Activated naive CD4-positive, alpha-beta T cell treated with anti-CD3 and anti-CD28 coated beads, Interleukin-2, amount 50 U/mL, for 24 hours (primary cell): ENCODE data around the gene LTF.

Source experiments
- H3K27ac Mint-ChIP-seq: one replicate; pipeline ENCODE4 v1.8.0; 2021; ENCODE audit warnings: mild to moderate bottlenecking, mixed read lengths
- H3K27me3 Mint-ChIP-seq: one replicate; pipeline ENCODE4 v1.8.0; 2021; ENCODE audit warnings: mixed read lengths
- H3K36me3 Mint-ChIP-seq: one replicate; pipeline ENCODE4 v1.8.0; 2021; ENCODE audit warnings: mixed read lengths
- H3K4me1 Mint-ChIP-seq: one replicate; pipeline ENCODE4 v1.8.0; 2021; ENCODE audit warnings: mixed read lengths
- H3K4me3 Mint-ChIP-seq: one replicate; pipeline ENCODE4 v1.8.0; 2021; ENCODE audit warnings: mild to moderate bottlenecking, mixed read lengths
- H3K9me3 Mint-ChIP-seq: one replicate; pipeline ENCODE4 v1.8.0; 2021; ENCODE audit warnings: mixed read lengths

LTF gene

DNA sequence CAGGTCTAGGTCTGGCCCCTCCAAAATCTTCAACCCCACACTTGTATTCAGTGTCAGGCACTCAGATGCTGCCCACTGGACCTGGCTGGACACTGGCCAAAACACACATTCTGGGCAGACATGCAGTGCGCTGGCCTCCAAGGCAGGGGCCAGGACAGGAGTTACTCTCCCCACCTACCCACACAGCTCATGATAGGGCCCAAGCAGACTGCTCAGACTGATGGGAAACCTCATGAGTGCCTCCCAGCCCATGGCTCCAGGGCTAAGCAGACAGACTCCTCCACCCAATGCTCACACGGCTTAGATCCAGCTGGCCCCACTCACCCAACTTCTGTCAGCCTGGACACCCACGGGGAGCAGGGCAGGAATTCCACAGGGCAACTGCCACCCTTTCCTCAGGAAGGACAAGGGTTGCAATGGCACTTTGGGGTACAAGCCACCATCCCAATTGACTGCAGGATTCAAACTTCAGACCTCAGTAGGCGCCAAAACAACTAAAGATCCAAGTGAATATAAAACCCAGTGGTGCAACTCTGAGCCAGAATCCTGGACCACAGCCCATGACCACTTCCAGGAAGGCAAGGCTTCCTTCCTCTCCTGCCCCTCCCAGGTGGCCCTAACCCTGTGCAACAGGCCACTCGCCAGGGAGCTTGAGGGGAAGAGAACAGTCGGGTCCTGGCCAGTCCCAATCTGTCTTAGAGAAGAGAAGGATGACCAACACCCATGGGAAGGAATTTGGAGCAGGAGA lies 1.4 kb downstream of the LTF start:
- Mint-ChIP-seq H3K27me3 (peaks cover 35% of the 10 kb centered on the region), H3K4me3 (no peak overlapping the region)

DNA sequence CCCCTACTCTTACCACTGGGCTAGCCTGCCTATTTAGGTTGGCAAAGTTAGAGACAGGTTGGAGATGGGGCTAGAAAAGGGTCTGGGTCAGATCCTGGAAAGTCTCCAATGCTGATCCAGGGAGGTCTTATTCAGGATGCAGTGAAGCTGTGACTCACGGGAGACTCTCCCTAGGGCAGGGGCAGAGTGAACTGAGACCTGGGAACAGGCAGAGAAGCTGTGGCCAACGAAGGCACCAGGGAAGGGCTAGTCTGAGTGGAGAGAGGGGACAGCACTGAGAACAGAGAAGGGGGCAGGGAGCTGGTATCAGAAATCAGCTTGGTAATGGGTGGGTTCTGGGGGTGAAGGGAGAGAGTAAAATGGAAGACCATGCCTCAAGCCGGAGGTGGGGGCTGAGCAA lies 2.2 kb downstream of the LTF start:
- peaks cover 10% of the 10 kb centered on the region for H3K9me3 Mint-ChIP-seq
- peaks cover 35% of the 10 kb centered on the region for H3K27me3 Mint-ChIP-seq
- H3K4me3 Mint-ChIP-seq, result no peak overlapping the region
- no peak overlapping the region for H3K27ac Mint-ChIP-seq
- H3K4me1 Mint-ChIP-seq, result no peaks in the 10 kb centered on the region
- H3K36me3 Mint-ChIP-seq, result no peaks in the 10 kb centered on the region

More for the DNA sequence above, 1.4 kb downstream of the LTF start:
- no peaks in the 10 kb centered on the region for H3K36me3 Mint-ChIP-seq
- no peaks in the 10 kb centered on the region for H3K4me1 Mint-ChIP-seq
- H3K27ac Mint-ChIP-seq, result no peak overlapping the region
- peaks cover 10% of the 10 kb centered on the region for H3K9me3 Mint-ChIP-seq

DNA sequence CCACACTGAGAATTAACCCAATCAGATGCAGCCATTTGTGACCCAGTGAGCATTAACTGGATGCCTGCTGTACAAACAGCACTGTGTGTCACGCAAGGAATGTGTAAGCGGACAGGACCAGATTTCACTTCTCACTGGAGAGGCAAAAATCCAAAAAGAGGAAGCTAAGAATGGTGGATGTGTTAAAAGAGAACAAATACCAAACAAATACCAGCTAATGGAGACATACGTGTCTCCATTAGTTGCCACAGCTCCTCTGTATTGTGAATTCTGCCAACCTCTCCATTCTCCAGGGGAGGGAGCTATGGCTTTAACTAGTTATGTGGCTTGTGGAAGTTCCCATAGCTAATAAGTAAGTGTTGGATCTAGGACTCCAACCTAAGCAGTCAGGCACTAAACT lies 2.6 kb downstream of the LTF start:
- no peaks in the 10 kb centered on the region for H3K4me1 Mint-ChIP-seq
- no peak overlapping the region for H3K4me3 Mint-ChIP-seq
- H3K36me3 Mint-ChIP-seq, result no peaks in the 10 kb centered on the region
- H3K27ac Mint-ChIP-seq, result no peak overlapping the region
- H3K9me3 Mint-ChIP-seq, result peaks cover 10% of the 10 kb centered on the region
- peaks cover 35% of the 10 kb centered on the region for H3K27me3 Mint-ChIP-seq

DNA sequence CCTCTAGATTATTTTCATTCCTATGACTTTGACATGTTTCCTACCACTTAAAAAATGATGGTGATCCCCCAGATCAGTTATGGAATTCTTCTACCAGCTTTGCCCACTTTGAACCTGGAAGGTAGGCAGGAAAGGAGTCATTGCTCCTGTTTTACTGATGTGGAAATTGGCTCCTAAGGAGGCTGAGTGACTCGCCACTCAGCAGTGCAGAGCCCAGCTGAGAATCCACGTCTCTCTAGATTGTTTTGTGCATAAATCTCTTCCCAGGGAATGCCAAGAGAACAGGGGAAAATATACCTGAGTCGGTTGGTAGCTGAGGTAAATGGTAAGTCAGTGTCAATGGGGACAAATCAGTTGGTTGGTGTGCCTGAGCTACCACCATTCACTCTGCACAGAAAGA lies 4.7 kb downstream of the LTF start:
- Mint-ChIP-seq H3K9me3 (peaks cover 10% of the 10 kb centered on the region), H3K27me3 (peaks cover 28% of the 10 kb centered on the region), H3K4me3 (no peak overlapping the region), H3K4me1 (no peaks in the 10 kb centered on the region), H3K36me3 (no peaks in the 10 kb centered on the region), H3K27ac (no peak overlapping the region)

DNA sequence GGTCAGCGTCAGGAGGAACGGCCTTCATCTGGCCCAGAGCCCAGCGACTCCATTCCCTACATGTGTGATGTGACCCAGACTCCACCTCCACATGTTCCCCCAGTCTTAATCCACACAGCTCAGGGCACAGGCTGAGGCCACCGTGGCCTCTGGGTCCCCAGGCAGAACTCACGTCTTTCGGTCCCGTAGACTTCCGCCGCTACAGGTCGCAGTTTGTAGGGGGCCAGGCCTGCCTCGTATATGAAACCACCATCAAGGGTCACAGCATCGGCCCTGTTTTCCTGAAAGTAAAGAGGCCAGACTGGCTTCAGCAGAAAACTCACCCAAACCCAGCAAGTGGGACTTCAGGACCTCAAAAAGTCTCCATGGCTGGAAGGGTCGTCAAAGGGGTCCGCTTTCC lies 8.6 kb downstream of the LTF start:
- Mint-ChIP-seq H3K36me3 (no peaks in the 10 kb centered on the region), H3K4me1 (no peaks in the 10 kb centered on the region), H3K27ac (no peak overlapping the region), H3K9me3 (peaks cover 10% of the 10 kb centered on the region), H3K4me3 (no peak overlapping the region), H3K27me3 (peaks cover 7% of the 10 kb centered on the region)

DNA sequence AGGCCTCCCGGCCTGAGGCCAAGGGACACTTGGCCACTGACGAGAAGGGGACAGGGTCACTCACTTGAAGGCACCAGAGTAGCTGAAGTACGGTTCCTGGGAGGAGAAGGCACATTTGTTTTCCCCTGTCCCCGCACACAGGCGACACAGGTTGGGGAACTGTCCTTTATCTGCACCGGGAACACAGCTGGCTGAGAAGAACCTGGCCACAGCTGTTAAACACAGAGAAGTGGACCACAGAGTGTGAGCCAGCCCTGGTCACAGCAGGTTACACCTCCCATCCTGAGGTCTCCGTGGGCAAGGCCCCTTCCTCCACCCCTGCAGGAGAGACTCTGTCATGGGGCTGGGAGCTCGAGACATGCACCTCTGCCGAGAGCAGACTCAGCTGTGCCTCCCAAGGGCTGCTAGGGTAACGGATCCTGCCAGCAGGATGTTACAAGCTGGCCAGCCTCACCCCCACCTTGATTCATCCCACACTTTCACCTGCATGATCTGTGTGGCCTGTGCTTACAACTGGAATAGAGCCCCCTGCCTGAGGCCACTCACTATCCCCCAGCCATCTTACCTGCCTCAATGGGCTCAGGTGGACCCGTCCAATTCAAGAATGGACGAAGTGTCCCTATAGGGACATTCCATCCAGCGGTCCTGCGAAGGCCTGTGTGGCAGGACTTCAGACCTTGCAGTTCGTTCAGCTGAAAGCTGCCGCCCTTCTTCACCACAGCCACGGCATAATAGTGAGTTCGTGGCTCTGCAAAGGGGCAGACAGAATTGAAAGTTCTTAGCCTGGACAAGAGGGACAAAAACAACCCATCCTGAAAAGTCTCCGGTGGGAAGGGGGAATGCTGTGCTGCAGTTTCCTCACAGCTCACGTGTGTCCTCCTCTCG lies 9.2 kb downstream of the LTF start:
- Mint-ChIP-seq H3K27ac (no peak overlapping the region), H3K4me1 (no peaks in the 10 kb centered on the region), H3K4me3 (no peak overlapping the region), H3K9me3 (peaks cover 5% of the 10 kb centered on the region), H3K36me3 (no peaks in the 10 kb centered on the region), H3K27me3 (peaks cover 8% of the 10 kb centered on the region)

DNA sequence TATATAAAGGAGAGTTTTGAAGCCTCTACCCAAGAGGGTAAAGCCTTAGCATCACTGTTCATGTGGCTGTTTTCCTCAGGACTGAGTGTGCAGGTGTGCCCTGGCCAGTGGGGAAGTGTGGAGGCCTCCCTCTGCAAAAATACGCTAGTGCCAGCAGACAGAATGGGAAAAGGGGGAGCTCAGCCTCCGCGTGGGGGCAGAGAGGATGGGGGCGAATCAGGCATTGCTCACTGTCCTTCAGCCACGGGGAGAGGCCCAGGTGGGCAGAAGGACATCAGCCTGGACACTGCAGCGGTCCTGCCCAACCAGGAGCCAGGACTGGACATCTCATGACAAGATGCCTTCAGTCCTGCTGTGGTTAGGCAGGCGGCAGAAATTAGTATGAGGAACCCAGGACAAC lies 10.1 kb downstream of the LTF start:
- no peaks in the 10 kb centered on the region for H3K9me3 Mint-ChIP-seq
- H3K4me1 Mint-ChIP-seq, result no peaks in the 10 kb centered on the region
- no peak overlapping the region for H3K4me3 Mint-ChIP-seq
- peaks cover 5% of the 10 kb centered on the region for H3K27me3 Mint-ChIP-seq
- H3K27ac Mint-ChIP-seq, result peak overlapping the region; percentile 8
- H3K36me3 Mint-ChIP-seq, result no peaks in the 10 kb centered on the region

DNA sequence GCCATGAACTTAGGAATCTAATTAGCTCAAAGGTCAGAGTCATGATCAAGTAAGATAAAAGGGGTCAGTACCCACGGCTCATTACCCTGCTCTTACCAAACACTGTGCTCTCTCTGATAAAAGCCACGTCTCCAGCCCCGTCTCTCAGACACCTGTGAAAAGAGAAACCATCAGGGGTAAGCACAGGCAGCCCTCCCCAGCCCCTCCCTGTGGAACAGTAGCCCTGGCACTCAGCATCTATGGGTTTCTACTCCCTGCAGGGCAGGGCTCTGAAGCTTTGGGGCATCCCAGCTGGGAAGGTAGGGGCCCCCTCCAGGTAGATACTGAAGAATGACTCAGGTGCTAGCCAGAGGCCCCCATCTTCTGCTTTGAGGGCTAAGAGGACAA lies 10.5 kb downstream of the LTF start:
- H3K4me3 Mint-ChIP-seq, result no peak overlapping the region
- H3K36me3 Mint-ChIP-seq, result no peaks in the 10 kb centered on the region
- peaks cover 5% of the 10 kb centered on the region for H3K27me3 Mint-ChIP-seq
- H3K4me1 Mint-ChIP-seq, result no peaks in the 10 kb centered on the region
- no peak overlapping the region for H3K27ac Mint-ChIP-seq
- no peaks in the 10 kb centered on the region for H3K9me3 Mint-ChIP-seq

DNA sequence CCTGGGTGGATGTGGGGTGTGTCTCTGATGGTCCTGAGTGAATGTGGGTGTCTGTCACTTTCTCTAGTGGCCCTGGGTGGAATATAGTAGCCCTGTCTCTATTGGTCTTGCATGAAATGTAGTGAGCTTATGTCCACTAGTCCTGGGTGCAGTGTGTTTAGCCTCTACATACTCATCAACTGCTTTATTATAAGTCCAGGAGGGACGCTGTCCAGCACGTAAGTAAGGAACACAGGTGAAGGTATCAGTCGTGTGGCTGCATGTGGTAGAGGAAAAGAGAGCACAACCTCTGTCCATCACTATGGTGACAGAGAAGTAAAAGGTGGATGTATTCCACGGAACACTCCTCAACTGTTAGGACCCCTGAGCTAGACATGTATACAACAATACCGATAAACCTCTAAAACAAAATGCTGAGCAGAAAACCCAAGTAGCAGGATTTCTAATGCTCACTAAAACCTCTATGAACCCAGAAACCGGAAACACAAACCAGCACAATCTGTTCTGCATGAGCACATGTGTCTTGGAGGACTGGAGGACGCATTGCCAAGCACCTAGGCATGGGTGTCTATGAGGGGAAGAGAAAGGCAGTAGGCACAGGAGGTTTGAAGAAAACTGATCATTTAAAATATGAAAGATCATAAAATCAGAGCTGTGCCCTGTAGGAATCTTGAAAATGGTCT lies 11.0 kb downstream of the LTF start:
- Mint-ChIP-seq H3K4me3 (no peak overlapping the region), H3K4me1 (no peaks in the 10 kb centered on the region), H3K9me3 (no peaks in the 10 kb centered on the region), H3K27ac (no peak overlapping the region), H3K36me3 (no peaks in the 10 kb centered on the region), H3K27me3 (peaks cover 5% of the 10 kb centered on the region)

DNA sequence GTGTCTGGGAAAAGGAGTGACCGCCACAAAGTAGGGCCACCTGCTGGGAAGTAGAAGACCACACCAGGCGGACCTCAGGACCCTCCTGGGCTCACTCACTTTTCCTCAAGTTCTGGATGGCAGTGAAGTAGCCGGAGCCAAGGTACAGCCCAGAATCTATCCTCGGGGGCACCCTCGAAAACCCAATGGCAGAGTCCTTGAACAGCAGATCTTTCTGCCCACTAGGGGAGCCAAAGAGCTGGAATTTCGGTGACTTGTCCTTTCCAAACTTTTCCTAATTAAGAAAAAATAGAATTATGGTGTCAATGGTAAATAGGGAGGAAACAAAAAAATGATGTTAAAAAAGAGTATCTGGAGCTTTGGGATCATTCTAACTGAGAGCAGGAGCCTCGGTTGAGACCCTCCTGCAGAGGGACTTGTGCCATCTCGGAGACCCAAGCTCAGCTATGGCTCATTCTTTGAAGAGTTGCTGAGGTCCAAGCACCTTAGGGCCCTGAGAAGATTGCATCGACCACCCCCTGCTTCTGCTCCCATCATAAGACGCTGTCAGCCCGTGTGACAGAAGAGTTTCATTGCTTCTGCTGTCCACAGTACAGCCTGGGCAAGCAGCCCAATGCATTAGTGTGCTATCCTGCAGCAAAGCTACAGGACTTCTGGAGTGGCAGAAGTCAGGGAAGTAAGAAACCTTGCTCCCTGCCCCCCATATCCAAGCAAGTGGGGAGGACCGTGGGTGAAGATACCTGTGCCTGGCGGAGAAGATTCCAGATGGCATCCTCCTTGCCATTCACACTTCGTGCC lies 14.8 kb downstream of the LTF start:
- Mint-ChIP-seq H3K27me3 (peaks cover 5% of the 10 kb centered on the region), H3K4me1 (no peaks in the 10 kb centered on the region), H3K27ac (no peak overlapping the region), H3K36me3 (no peaks in the 10 kb centered on the region), H3K4me3 (no peak overlapping the region), H3K9me3 (no peaks in the 10 kb centered on the region)

DNA sequence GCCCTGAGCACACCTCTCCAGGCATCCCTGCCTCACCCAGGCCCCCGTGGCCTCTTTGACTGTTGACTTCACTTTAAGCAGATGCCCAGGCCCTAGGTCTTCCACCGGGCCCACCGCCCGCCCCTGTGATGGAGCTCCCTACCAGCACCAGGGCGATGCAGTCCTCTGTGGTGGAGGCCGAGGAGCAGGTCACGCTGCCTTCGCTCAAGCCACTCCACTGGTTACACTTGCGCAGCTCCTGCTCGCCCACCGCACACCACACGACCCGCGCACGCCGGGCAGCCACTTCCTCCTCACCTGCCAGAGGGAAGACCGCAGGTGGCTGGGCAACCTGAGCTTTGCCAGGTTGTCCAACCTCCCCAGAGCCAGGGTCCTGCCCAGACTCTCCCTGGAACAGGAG lies 16.0 kb downstream of the LTF start:
- H3K36me3 Mint-ChIP-seq, result no peaks in the 10 kb centered on the region
- no peak overlapping the region for H3K4me3 Mint-ChIP-seq
- no peak overlapping the region for H3K27ac Mint-ChIP-seq
- no peaks in the 10 kb centered on the region for H3K4me1 Mint-ChIP-seq
- H3K27me3 Mint-ChIP-seq, result peaks cover 5% of the 10 kb centered on the region
- no peaks in the 10 kb centered on the region for H3K9me3 Mint-ChIP-seq

DNA sequence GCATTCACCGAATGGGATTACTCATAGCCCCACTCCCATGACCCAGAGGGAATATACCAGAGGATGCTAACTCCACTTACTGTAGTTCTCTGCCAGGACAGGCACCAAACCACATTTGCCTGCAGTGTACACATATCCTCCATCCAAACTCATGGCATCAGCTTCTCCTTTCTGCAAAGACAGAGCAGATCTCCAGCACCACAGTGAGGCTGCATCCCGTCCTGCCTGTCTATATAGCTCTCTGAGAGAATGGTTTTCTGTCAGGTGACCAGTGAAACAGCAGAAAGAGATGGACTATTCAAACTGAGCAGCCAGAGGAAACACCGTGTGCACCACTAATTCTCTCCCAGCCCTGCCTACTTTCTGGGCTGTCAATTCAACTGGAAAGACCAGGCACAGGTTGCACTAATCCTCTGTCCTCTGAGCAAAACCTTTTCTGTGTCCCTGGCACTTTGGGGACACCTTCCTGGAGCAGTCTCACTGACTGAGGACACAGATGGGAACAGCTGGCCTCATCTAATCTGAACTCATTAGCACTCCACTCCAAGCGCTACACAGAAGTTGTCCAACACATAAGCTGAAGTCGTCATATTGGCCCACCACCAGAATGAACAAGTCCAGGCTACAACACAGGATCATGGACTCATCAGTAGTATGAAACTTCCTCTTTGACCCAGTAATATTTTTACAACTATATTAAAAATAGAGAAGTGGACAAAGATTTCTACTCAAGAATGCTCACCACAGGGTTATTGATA lies 17.3 kb downstream of the LTF start:
- no peaks in the 10 kb centered on the region for H3K4me1 Mint-ChIP-seq
- H3K27me3 Mint-ChIP-seq, result peaks cover 3% of the 10 kb centered on the region
- H3K27ac Mint-ChIP-seq, result no peak overlapping the region
- H3K9me3 Mint-ChIP-seq, result no peaks in the 10 kb centered on the region
- no peaks in the 10 kb centered on the region for H3K36me3 Mint-ChIP-seq
- H3K4me3 Mint-ChIP-seq, result no peak overlapping the region

DNA sequence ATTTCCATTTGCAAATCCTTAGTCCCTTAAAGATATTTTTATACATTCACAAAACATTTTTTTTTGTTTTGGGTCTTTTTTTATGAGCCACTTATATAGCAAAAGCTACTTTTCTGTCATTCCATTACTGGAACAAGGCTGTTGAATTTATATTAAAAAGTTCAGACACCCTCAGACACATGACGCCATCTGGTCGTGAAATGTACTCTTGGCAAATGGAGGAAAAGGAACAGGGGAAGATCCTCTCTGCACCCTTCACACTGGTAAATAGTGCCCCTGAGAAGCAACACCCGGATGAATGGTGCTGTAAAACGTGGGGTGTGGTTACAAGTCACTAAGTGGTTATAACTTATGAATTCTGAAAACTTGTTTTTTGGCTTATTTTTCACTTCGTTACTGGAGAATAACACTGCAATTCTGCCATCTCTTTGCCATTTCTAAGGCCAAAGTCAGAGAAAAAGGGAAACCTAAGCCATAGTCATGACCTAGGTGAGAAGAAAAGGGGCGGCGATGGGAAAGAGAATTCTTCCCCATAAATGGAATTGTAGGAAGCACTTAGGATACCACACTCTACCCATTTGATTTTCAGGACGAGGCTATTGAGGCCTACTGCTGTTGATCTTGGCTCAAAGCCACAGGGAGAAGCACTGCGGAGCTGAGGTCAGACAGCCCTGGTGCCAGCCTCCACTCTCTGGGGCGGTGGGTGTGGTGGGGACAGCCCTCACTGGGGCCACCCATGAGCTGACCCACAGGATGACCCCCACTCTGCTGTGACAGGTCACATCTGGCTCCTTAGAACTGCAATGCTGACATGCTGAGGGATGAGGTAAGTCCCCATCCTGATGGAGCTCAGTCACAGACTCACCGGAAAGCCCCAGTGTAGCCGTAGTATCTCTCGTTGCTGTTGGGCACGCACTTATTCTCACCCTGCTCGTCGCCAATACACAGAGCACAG lies 21.9 kb downstream of the LTF start:
- Mint-ChIP-seq H3K4me3 (no peak overlapping the region), H3K36me3 (no peaks in the 10 kb centered on the region), H3K27me3 (no peaks in the 10 kb centered on the region), H3K4me1 (peaks cover 21% of the 10 kb centered on the region), H3K27ac (no peak overlapping the region), H3K9me3 (no peaks in the 10 kb centered on the region)
